Measurements from ENCODE around the gene MS4A12. TPM values are rescaled to one million over a fixed set of nuclear protein-coding genes. Genes with fewer than 3 reads are reported as not detected.
"Not testable (repeated sequence)": the region's sequence is repeated elsewhere in the genome, so short reads cannot be mapped to it uniquely, and the experiment has no call there.

Gene MS4A12
- total RNA-seq, 1 donor from 2014 or later, result not detected

DNA sequence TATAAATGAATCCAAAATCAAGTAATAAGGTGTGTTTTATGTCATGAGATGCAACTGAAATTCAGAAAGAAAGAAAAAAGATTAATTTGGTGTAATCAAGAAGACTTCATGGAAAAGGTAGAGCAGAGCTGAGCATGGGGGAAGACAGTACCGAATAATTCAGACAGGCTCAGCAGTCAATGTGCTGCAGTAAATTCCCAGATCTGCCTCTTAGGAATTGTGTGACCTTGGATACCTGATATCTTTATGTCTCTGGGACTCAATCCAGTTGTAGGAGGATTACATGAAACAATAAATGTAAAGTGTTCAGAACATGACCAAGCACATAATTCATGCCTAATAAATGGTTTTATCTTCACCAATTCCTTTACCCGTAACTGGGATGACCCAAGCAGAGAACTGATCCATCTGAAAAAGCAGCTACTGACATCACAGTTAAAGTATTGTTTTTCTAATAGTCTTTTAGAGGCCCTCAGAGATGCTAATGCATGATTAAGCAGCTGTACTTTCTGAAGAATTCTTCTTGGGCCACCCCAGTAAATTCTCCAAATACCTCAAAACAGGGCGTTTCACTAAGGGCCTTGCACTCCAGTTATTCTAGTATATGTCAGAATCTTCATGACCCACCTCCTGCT is 7.8 kb downstream of the MS4A12 start:
- H3K27me3 Mint-ChIP-seq, result peaks cover 4% of the 10 kb centered on the region
- H3K4me1 Mint-ChIP-seq (ENCODE audit: low read depth), result peaks cover 1% of the 10 kb centered on the region
- H3K27ac Mint-ChIP-seq, result no peak overlapping the region
- DNase-seq (ENCODE audit: low spot score, unreplicated experiment), result no peak
- no peaks in the 10 kb centered on the region for H3K9me3 Mint-ChIP-seq (ENCODE audit: low read depth)
- H3K36me3 Mint-ChIP-seq (ENCODE audit: insufficient read depth), result no peaks in the 10 kb centered on the region
- TF ChIP-seq, protein P1, sequence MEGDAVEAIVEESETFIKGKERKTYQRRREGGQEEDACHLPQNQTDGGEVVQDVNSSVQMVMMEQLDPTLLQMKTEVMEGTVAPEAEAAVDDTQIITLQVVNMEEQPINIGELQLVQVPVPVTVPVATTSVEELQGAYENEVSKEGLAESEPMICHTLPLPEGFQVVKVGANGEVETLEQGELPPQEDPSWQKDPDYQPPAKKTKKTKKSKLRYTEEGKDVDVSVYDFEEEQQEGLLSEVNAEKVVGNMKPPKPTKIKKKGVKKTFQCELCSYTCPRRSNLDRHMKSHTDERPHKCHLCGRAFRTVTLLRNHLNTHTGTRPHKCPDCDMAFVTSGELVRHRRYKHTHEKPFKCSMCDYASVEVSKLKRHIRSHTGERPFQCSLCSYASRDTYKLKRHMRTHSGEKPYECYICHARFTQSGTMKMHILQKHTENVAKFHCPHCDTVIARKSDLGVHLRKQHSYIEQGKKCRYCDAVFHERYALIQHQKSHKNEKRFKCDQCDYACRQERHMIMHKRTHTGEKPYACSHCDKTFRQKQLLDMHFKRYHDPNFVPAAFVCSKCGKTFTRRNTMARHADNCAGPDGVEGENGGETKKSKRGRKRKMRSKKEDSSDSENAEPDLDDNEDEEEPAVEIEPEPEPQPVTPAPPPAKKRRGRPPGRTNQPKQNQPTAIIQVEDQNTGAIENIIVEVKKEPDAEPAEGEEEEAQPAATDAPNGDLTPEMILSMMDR (IDR thresholded peaks at IDR 0.05; ENCODE audit: unreplicated experiment), result no peak
- no peak overlapping the region for H3K4me3 Mint-ChIP-seq (ENCODE audit: low read depth)

DNA sequence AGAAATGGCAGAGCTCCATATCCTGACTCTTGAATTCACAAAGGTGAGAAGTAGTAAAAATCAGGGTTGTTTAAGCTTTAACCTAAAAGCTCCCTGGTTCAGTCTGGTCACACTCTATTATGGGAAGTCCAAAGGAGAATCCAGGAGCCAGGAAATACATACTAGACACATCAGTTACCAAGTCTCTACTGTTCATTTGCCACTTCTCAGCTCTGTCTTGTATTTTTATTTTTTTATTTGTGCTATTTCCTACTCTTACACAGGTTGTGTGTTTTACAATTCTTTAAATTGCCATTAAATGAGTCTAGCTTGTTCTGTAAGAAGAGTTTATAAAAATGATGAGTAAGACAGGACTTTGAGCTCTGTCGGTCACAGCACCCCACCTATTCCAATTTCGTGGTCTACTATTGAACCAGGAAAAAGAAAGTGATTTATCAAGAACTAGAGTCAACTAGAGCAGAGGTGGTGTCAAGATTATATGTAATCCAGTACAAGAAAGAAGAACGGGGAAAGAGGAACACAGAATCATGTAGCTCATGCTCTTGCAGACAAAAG is 9.7 kb downstream of the MS4A12 start:
- TF ChIP-seq, protein P1 (IDR thresholded peaks at IDR 0.05; ENCODE audit: unreplicated experiment), result no peak
- H3K9me3 Mint-ChIP-seq (ENCODE audit: low read depth), result no peaks in the 10 kb centered on the region
- H3K27me3 Mint-ChIP-seq, result peaks cover 4% of the 10 kb centered on the region
- no peak overlapping the region for H3K27ac Mint-ChIP-seq
- peaks cover 1% of the 10 kb centered on the region for H3K4me1 Mint-ChIP-seq (ENCODE audit: low read depth)
- H3K4me3 Mint-ChIP-seq (ENCODE audit: low read depth), result no peak overlapping the region
- DNase-seq (ENCODE audit: low spot score, unreplicated experiment), result no peak
- no peaks in the 10 kb centered on the region for H3K36me3 Mint-ChIP-seq (ENCODE audit: insufficient read depth)

DNA sequence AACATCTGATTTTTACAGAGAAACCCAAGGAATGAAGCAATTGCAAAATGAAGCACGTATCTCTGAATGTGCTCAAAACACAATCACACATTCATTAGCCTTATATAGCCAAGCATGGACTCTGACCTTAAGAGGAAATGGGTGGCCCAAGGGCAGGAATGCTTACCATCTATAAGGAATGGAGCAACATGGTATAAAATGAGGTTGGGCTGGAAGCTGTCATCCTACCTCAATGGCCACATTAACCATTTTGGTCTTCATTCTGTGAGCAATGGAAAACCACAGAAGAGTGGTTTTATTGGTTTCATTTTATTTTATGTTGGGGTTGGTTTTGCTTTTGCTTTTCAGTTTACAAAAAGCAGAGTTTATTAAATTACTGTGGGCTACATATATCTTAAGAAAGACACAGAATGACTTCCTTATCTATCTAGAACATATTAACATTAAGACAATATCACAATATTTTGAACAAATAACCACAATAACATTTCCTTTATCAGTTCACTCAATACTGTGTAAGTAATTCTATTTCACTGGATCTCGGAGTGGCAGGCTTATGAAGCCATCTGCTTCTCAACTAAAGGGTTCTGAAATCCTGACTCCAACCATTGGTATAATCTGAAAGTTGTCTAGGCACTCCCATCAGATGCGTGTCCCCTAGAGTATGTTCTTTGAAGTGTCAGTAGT is 11.8 kb downstream of the MS4A12 start:
- no peaks in the 10 kb centered on the region for H3K36me3 Mint-ChIP-seq (ENCODE audit: insufficient read depth)
- TF ChIP-seq, protein P1 (IDR thresholded peaks at IDR 0.05; ENCODE audit: unreplicated experiment), result no peak
- H3K9me3 Mint-ChIP-seq (ENCODE audit: low read depth), result no peaks in the 10 kb centered on the region
- no peak overlapping the region for H3K27ac Mint-ChIP-seq
- no peak for DNase-seq (ENCODE audit: low spot score, unreplicated experiment)
- H3K27me3 Mint-ChIP-seq, result no peaks in the 10 kb centered on the region
- H3K4me3 Mint-ChIP-seq (ENCODE audit: low read depth), result no peak overlapping the region
- peaks cover 1% of the 10 kb centered on the region for H3K4me1 Mint-ChIP-seq (ENCODE audit: low read depth)

DNA sequence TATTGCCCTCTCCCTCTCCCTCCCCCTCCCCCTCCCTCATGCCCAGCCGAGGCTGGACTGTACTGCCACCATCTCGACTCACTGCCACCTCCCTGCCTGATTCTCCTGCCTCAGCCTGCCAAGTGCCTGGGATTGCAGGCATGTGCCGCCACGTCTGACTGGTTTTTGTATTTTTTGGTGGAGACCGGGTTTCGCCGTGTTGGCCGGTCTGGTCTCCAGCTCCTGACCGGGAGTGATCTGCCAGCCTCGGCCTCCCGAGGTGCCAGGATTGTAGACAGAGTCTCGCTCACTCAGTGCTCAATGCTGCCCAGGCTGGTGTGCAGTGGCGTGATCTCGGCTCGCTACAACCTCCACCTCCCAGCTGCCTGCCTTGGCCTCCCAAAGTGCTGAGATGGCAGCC is 17.0 kb downstream of the MS4A12 start:
- not testable (repeated sequence) for DNase-seq (ENCODE audit: low spot score, unreplicated experiment); H3K4me3 Mint-ChIP-seq (ENCODE audit: low read depth); H3K36me3 Mint-ChIP-seq (ENCODE audit: insufficient read depth); H3K27ac Mint-ChIP-seq; H3K4me1 Mint-ChIP-seq (ENCODE audit: low read depth); H3K27me3 Mint-ChIP-seq; H3K9me3 Mint-ChIP-seq (ENCODE audit: low read depth)

DNA sequence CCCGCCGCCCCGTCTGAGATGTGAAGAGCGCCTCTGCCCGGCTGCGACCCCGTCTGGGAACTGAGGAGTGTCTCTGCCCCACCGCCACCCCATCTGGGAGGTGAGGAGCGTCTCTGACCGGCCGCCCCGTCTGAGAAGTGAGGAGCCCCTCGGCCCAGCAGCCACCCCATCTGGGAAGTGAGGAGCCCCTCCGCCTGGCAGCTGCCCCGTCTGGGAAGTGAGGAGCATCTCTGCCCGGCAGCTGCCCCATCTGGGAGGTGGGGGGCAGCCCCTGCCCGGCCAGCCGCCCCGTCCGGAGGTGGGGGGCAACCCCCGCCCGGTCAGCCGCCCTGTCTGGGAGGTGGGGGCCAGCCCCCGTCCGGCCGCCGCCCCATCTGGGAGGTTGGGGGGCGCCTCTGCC is 17.6 kb downstream of the MS4A12 start:
- not testable (repeated sequence) for H3K36me3 Mint-ChIP-seq (ENCODE audit: insufficient read depth); H3K27ac Mint-ChIP-seq; DNase-seq (ENCODE audit: low spot score, unreplicated experiment); H3K27me3 Mint-ChIP-seq; H3K4me3 Mint-ChIP-seq (ENCODE audit: low read depth); H3K4me1 Mint-ChIP-seq (ENCODE audit: low read depth); H3K9me3 Mint-ChIP-seq (ENCODE audit: low read depth)

DNA sequence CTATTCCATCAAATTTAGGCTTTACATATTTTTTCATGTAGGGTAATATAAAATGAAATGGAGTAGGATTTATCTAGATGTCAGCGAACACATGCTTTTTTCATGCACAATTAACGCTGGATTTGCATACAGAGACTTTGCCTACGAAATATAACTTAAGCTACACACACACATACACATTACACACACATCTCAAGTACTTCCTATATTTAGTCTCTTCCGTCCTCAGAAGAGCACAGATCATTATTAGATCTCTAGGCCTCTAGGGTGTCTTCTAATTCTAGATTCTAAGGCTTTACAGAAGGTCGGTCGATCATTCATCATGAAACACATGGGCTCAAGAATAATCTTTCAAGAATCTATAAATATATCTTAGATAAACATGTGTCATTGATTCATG is 18.8 kb downstream of the MS4A12 start:
- no peak for DNase-seq (ENCODE audit: low spot score, unreplicated experiment)
- Mint-ChIP-seq H3K27ac (no peak overlapping the region), H3K4me3 (ENCODE audit: low read depth) (no peak overlapping the region), H3K27me3 (no peaks in the 10 kb centered on the region), H3K9me3 (ENCODE audit: low read depth) (no peaks in the 10 kb centered on the region), H3K36me3 (ENCODE audit: insufficient read depth) (no peaks in the 10 kb centered on the region), H3K4me1 (ENCODE audit: low read depth) (no peaks in the 10 kb centered on the region)
- TF ChIP-seq, protein P1 (IDR thresholded peaks at IDR 0.05; ENCODE audit: unreplicated experiment), result no peak
